OCI-LY1 (cell line): ENCODE results near the gene WWC2.

Experiments used
- H2AFZ ChIP-seq: fragments of 200-600 bp; sonication (generic), shearing (Covaris generic); 2 replicates; pipeline ENCODE4 v1.6.0; 2014; ENCODE audit warnings: antibody characterized with exemption, mild to moderate bottlenecking, low read length
- H3F3A ChIP-seq: fragments of 200-600 bp; sonication (generic), shearing (Covaris generic); 2 replicates; pipeline ENCODE4 v1.6.0; 2014; ENCODE audit warnings: mild to moderate bottlenecking, antibody characterized with exemption, low read length, moderate library complexity; ENCODE audit not compliant: insufficient read depth
- H3K27ac ChIP-seq: fragments of 200-600 bp; sonication (generic); 2 replicates; pipeline ENCODE4 v1.5.1; 2014; ENCODE audit warnings: low read length, mixed run types, mild to moderate bottlenecking, low read depth; ENCODE audit not compliant: poor library complexity, severe bottlenecking
- H3K27me3 ChIP-seq: fragments of 200-600 bp; sonication (generic); 2 replicates; pipeline ENCODE4 v1.6.0; 2014; ENCODE audit warnings: antibody characterized with exemption, mild to moderate bottlenecking, low read length, moderate library complexity; ENCODE audit not compliant: insufficient read depth
- H3K36me3 ChIP-seq: fragments of 200-600 bp; sonication (generic); 2 replicates; pipeline ENCODE4 v1.6.1; 2014; ENCODE audit warnings: mild to moderate bottlenecking, antibody characterized with exemption, low read length, moderate library complexity, mixed read lengths; ENCODE audit not compliant: insufficient read depth
- H3K4me1 ChIP-seq: fragments of 200-600 bp; sonication (generic); 2 replicates; pipeline ENCODE4 v1.5.1; 2014; ENCODE audit warnings: mild to moderate bottlenecking, low read length, moderate library complexity; ENCODE audit not compliant: insufficient read depth, severe bottlenecking
- H3K4me2 ChIP-seq: fragments of 200-600 bp; sonication (generic), shearing (Covaris generic); 2 replicates; pipeline ENCODE4 v1.6.1; 2014; ENCODE audit warnings: low read length
- H3K4me3 ChIP-seq: fragments of 200-600 bp; sonication (generic); 2 replicates; pipeline ENCODE4 v1.5.1; 2014; ENCODE audit warnings: low read length, low read depth, mild to moderate bottlenecking, mixed read lengths; ENCODE audit not compliant: poor library complexity, severe bottlenecking
- H3K79me2 ChIP-seq: fragments of 200-600 bp; shearing (Covaris generic); 2 replicates; pipeline ENCODE4 v1.6.1; 2016; ENCODE audit warnings: mixed run types, low read length, mixed read lengths; ENCODE audit not compliant: insufficient read depth
- H3K9ac ChIP-seq: fragments of 200-600 bp; sonication (generic), shearing (Covaris generic); 2 replicates; pipeline ENCODE4 v1.6.1; 2014; ENCODE audit warnings: mild to moderate bottlenecking, low read length, mixed read lengths
- H3K9me2 ChIP-seq: fragments of 200-600 bp; sonication (generic), shearing (Covaris generic); 2 replicates; pipeline ENCODE4 v1.6.1; 2014; ENCODE audit warnings: low read depth, mild to moderate bottlenecking, low read length, mixed read lengths
- H3K9me3 ChIP-seq: fragments of 200-600 bp; shearing (Covaris generic); 2 replicates; pipeline ENCODE4 v1.6.1; 2014; ENCODE audit warnings: low read length, mixed read lengths
- H4K20me1 ChIP-seq: fragments of 200-600 bp; sonication (generic), shearing (Covaris generic); 2 replicates; pipeline ENCODE4 v1.6.0; 2016; ENCODE audit warnings: mild to moderate bottlenecking, low read length; ENCODE audit not compliant: insufficient read depth
- CTCF ChIP-seq: fragments of 200-600 bp; sonication (generic), shearing (Covaris generic); IDR thresholded peaks from 2 replicates; pipeline ENCODE4 v1.5.1; 2017; ENCODE audit warnings: mild to moderate bottlenecking, antibody characterized with exemption, low read length, moderate library complexity, mixed read lengths
- EZH2 ChIP-seq: fragments of 200-600 bp; sonication (generic), shearing (Covaris generic); IDR thresholded peaks from 2 replicates; pipeline ENCODE4 v1.8.0; 2017; ENCODE audit warnings: borderline replicate concordance, mixed run types, mild to moderate bottlenecking, antibody characterized with exemption, low read length, moderate library complexity, mixed read lengths

Gene WWC2

GRCh38 chr4:183059797-183060196 is 39.3 kb upstream of the WWC2 start:
- H3K27ac ChIP-seq = no peak overlapping the region
- no peaks in the 10 kb centered on the region for H3K9me3 ChIP-seq
- H3K27me3 ChIP-seq = no peaks in the 10 kb centered on the region
- no peak overlapping the region for H2AFZ ChIP-seq
- H3K4me1 ChIP-seq = no peaks in the 10 kb centered on the region
- H3K9me2 ChIP-seq = no peaks in the 10 kb centered on the region
- no peak overlapping the region for H3K9ac ChIP-seq
- TF ChIP-seq CTCF (no peak), EZH2 (no peak)
- no peak overlapping the region for H3K4me2 ChIP-seq
- H3K79me2 ChIP-seq = no peaks in the 10 kb centered on the region
- H4K20me1 ChIP-seq = no peaks in the 10 kb centered on the region
- no peaks in the 10 kb centered on the region for H3F3A ChIP-seq
- no peak overlapping the region for H3K4me3 ChIP-seq
- H3K36me3 ChIP-seq = no peaks in the 10 kb centered on the region

GRCh38 chr4:183068502-183068901 is 30.6 kb upstream of the WWC2 start:
- TF ChIP-seq EZH2 (no peak), CTCF (no peak)
- Histone ChIP-seq H3K27me3 (no peaks in the 10 kb centered on the region), H2AFZ (no peak overlapping the region), H3F3A (no peaks in the 10 kb centered on the region), H3K9me2 (no peaks in the 10 kb centered on the region), H3K4me1 (no peaks in the 10 kb centered on the region), H3K4me2 (no peak overlapping the region), H3K4me3 (no peak overlapping the region), H3K9me3 (no peaks in the 10 kb centered on the region), H4K20me1 (no peaks in the 10 kb centered on the region), H3K9ac (no peak overlapping the region), H3K79me2 (no peaks in the 10 kb centered on the region), H3K27ac (no peak overlapping the region), H3K36me3 (no peaks in the 10 kb centered on the region)

- no peak overlapping the region for H3K4me3 ChIP-seq
- H3F3A ChIP-seq = no peaks in the 10 kb centered on the region
- H3K9ac ChIP-seq = no peak overlapping the region
- H3K9me3 ChIP-seq = no peaks in the 10 kb centered on the region
- H3K27me3 ChIP-seq = no peaks in the 10 kb centered on the region
- H3K79me2 ChIP-seq = no peaks in the 10 kb centered on the region
- no peaks in the 10 kb centered on the region for H3K9me2 ChIP-seq
- H3K36me3 ChIP-seq = no peaks in the 10 kb centered on the region
- H3K4me1 ChIP-seq = no peaks in the 10 kb centered on the region
- no peak overlapping the region for H3K4me2 ChIP-seq
- no peaks in the 10 kb centered on the region for H4K20me1 ChIP-seq
- H2AFZ ChIP-seq = no peak overlapping the region
- no peak overlapping the region for H3K27ac ChIP-seq
- TF ChIP-seq CTCF (no peak), EZH2 (no peak)
Measured at GRCh38 chr4:183071222-183071621, 27.8 kb upstream of the WWC2 start.
